Liver (tissue), 3 donors: Measurements from ENCODE around the gene NSG1.

Experiments
- ATF3 ChIP-seq: IDR thresholded peaks from 2 replicates; pipeline ENCODE4 v1.6.1; 2016; ENCODE audit warnings: antibody characterized with exemption
- CTCF ChIP-seq: fragments of 150-350 bp; IDR thresholded peaks from 2 replicates; pipeline ENCODE4 v1.5.1; 2017; ENCODE audit warnings: improper control_type of control experiment, low read depth, low read length; ENCODE audit not compliant: missing input control
- EGR1 ChIP-seq, 2 donors: IDR thresholded peaks; 2 replicates each; pipeline ENCODE4 v1.6.1; 2016 to 2018; ENCODE audit warnings: antibody characterized with exemption in 2 of 2, low read depth in 2 of 2
- GABPA ChIP-seq, 2 donors: IDR thresholded peaks in 1 of 2; conservative IDR thresholded peaks in 1 of 2; 2 replicates each; pipeline ENCODE4 v1.6.1; 2016; ENCODE audit warnings: antibody characterized with exemption in 2 of 2, mild to moderate bottlenecking in 1 of 2, moderate library complexity in 1 of 2
- JUND ChIP-seq, 2 donors: IDR thresholded peaks; 2 replicates each; pipeline ENCODE4 v1.6.1; 2016; ENCODE audit warnings: antibody characterized with exemption in 2 of 2
- MAX ChIP-seq: IDR thresholded peaks from 2 replicates; pipeline ENCODE4 v1.6.1; 2016; ENCODE audit warnings: antibody characterized with exemption
- RAD21 ChIP-seq, 2 donors: IDR thresholded peaks; 2 replicates each; pipeline ENCODE4 v1.6.1; 2016; ENCODE audit warnings: antibody characterized with exemption in 2 of 2, mild to moderate bottlenecking in 2 of 2
- REST ChIP-seq: IDR thresholded peaks from 2 replicates; pipeline ENCODE4 v1.6.1; 2016; ENCODE audit warnings: antibody characterized with exemption, mild to moderate bottlenecking
- RXRA ChIP-seq, 2 donors: IDR thresholded peaks; 2 replicates each; pipeline ENCODE4 v1.6.1; 2017 to 2018; ENCODE audit warnings: antibody characterized with exemption in 2 of 2, mild to moderate bottlenecking in 1 of 2
- SP1 ChIP-seq: IDR thresholded peaks from 2 replicates; pipeline ENCODE4 v1.6.1; 2018; ENCODE audit warnings: antibody characterized with exemption, mild to moderate bottlenecking
- TAF1 ChIP-seq: conservative IDR thresholded peaks from 2 replicates; pipeline ENCODE4 v1.6.1; 2016; ENCODE audit warnings: antibody characterized with exemption, mild to moderate bottlenecking
- YY1 ChIP-seq: IDR thresholded peaks from 2 replicates; pipeline ENCODE4 v1.6.1; 2016; ENCODE audit warnings: antibody characterized with exemption, mild to moderate bottlenecking
- donor health status: healthy.
- donor health status: healthy.

GRCh38 chr4:4383085-4383484 lies 3.8 kb upstream of the NSG1 start:
- TF ChIP-seq REST (no peak), CTCF (no peak), EGR1 (IDR thresholded peaks at IDR 0.05; ENCODE audit: low read depth in 2 of 2) (no peak), TAF1 (no peak), JUND (IDR thresholded peaks at IDR 0.05) (no peak), GABPA (IDR thresholded peaks at IDR 0.05 in 1 of 2, conservative IDR thresholded peaks at IDR 0.05 in 1 of 2) (no peak), YY1 (no peak), RXRA (IDR thresholded peaks at IDR 0.05) (no peak), ATF3 (no peak), MAX (no peak), SP1 (no peak), RAD21 (IDR thresholded peaks at IDR 0.05) (no peak)
